GM12874 (cell line): ENCODE measurements around the gene NES.

Experiments
- TF ChIP-seq, protein P1 (sequence below): IDR thresholded peaks from 2 replicates; pipeline ENCODE4 v1.5.1; 2011; ENCODE audit warnings: low read depth, mild to moderate bottlenecking, control low read depth, low read length, moderate library complexity; ENCODE audit not compliant: insufficient read depth

Gene NES

DNA sequence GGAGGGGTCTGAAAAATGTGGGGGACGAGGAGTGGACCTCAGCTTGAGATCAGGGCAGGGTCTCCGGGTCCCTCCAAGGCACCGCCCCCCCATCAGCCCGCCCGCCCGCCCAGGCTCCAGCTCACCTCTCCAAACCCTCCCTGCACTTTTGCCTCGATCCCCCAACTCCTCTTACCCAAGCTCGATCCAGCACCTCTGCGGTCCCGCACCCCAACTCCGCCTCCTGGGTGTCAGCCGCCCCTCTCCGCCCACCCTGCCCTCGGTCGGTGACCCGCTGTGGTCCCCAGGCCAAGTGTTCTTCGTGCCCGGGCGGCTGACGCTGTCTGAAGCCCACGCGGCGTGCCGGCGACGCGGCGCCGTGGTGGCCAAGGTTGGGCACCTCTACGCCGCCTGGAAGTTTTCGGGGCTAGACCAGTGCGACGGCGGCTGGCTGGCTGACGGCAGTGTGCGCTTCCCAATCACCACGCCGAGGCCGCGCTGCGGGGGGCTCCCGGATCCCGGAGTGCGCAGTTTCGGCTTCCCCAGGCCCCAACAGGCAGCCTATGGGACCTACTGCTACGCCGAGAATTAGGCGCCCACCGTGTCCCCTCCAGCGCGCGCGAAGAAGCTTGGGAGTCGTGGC lies 52.3 kb downstream of the NES start:
- TF ChIP-seq, protein P1, sequence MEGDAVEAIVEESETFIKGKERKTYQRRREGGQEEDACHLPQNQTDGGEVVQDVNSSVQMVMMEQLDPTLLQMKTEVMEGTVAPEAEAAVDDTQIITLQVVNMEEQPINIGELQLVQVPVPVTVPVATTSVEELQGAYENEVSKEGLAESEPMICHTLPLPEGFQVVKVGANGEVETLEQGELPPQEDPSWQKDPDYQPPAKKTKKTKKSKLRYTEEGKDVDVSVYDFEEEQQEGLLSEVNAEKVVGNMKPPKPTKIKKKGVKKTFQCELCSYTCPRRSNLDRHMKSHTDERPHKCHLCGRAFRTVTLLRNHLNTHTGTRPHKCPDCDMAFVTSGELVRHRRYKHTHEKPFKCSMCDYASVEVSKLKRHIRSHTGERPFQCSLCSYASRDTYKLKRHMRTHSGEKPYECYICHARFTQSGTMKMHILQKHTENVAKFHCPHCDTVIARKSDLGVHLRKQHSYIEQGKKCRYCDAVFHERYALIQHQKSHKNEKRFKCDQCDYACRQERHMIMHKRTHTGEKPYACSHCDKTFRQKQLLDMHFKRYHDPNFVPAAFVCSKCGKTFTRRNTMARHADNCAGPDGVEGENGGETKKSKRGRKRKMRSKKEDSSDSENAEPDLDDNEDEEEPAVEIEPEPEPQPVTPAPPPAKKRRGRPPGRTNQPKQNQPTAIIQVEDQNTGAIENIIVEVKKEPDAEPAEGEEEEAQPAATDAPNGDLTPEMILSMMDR: no peak

DNA sequence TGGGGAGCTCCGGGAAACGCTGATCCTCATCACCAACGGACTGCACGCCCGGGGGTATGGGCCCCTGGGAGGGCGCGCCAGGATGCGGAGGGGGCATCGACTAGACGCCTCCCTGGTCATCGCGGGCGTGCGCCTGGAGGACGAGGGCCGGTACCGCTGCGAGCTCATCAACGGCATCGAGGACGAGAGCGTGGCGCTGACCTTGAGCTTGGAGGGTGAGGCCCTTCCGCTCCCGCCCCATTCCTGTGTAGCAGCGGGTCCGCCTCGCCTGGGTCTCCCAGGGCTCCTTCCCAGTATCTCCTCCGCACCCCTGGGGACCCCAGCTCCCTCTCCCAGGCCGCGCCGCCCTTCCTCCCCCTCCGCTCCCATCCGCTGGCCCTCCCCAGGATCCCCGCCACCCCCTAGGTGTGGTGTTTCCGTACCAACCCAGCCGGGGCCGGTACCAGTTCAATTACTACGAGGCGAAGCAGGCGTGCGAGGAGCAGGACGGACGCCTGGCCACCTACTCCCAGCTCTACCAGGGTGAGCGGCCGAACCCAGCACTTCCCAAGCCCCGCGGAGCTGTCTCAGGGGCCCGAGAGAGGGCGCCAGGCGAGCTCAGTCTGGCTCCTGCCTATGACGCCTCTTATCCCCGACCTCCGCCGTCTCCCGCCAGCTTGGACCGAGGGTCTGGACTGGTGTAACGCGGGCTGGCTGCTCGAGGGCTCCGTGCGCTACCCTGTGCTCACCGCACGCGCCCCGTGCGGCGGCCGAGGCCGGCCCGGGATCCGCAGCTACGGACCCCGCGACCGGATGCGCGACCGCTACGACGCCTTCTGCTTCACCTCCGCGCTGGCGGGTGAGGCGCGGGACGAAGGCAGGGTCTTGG lies 53.0 kb downstream of the NES start:
- TF ChIP-seq, protein P1: peak; percentile 58

DNA sequence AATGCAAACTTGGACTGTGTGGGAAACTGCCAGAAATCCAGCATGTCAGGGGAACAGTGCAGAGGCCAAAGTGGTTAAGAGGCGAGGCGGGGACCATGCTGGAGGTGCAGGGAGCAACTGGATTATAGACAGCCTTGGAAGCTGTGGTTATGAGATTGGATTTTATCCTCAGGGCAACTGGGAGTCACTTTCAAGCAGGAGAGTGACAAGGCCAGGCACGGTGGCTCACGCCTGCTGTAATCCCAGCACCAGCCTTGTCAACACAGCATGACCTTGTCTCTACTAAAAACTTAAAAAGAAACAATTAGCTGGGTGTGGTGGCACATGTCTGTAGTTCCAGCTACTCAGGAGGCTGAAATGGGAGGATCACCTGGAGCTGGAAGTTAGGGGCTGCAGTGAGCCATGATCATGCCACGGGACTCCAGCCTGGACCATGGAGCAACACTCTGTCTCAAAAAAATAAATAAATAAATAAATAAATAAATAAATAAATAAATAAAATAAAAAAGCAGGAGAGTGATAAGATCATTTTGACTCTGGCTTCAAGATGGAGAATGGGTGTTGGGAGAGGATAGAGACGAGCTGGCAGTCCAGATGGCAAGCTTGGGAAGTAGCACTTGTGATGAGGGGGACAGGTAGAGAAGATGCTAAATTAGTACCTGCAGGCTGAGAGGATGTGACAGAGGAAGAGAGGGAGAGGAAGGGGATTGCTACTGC lies 54.5 kb downstream of the NES start:
- TF ChIP-seq, protein P1: no peak

DNA sequence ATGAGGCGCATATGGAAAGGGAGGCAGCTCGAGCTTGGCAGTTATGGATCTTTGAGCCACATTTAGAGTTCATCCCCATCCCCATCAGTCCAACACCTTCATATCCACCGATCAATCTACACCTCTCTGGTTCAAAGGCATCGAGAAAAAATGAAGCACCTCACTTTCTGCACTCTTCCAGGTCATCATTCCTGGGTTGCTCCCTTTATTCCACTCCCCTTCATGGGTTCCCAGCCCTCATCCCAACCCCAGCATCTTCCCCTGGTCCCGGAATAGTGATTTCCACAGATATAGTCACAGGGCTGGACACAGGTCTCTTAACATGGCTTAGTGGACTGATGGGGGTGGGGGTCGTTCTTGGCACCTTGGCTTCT lies 57.6 kb downstream of the NES start:
- TF ChIP-seq, protein P1: no peak

DNA sequence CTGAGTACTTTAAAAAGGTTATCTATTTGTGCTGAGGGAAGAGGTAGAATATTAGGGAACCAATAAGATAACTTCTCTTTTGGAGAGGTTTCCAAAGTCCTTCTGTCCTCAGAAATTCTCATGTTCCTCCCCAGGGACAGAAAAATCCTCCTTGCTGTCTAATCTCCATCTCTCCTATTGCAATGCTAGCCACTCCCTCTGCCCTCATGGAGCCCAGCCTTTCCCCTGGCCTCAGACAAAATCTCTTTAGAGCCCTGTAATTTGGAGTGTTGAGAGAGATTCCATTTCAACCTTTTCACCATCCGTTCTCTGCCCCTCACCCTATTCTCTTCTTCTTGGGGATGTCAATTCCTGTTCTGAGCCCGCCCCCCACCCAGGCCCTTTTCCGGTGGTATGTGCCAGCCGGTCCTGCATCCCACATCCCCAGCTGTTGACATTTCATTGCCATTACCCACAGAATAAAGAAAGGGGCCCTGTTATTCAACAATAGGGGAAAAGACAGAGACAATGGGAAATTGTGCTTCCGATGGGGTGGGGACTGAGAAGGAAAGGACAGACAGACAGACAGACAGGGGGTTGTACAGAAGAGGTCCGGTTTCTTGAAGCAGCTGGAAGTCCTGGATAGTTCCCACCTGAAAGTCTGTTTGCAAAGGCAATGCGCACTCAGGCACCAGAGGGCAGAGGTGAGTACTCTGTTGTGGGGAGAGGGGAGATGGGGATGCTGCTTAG lies 58.2 kb downstream of the NES start, which contains the start of gene HAPLN2:
TSS of gene HAPLN2 (plus strand) at position 563 of the 729 bp plus-strand sequence. CDS start 4,076 bp downstream, outside the sequence.
- TF ChIP-seq, protein P1: peak; percentile 58
